SU-DHL-6 (cell line): ENCODE results near the gene C1QTNF1.

Source experiments
- CTCF ChIP-seq: fragments of 200-600 bp; sonication (generic); IDR thresholded peaks from one replicate; pipeline ENCODE4 v1.5.1; 2017; ENCODE audit warnings: antibody characterized with exemption, mild to moderate bottlenecking, low read length, moderate library complexity; ENCODE audit not compliant: insufficient read depth, poor library complexity, severe bottlenecking
- EZH2phosphoT487 ChIP-seq: fragments of 200-600 bp; sonication (generic), shearing (Covaris generic); conservative IDR thresholded peaks from 2 replicates; pipeline ENCODE4 v1.6.1; 2018; ENCODE audit warnings: mild to moderate bottlenecking, antibody characterized with exemption, low read length, moderate library complexity, mixed read lengths

DNA sequence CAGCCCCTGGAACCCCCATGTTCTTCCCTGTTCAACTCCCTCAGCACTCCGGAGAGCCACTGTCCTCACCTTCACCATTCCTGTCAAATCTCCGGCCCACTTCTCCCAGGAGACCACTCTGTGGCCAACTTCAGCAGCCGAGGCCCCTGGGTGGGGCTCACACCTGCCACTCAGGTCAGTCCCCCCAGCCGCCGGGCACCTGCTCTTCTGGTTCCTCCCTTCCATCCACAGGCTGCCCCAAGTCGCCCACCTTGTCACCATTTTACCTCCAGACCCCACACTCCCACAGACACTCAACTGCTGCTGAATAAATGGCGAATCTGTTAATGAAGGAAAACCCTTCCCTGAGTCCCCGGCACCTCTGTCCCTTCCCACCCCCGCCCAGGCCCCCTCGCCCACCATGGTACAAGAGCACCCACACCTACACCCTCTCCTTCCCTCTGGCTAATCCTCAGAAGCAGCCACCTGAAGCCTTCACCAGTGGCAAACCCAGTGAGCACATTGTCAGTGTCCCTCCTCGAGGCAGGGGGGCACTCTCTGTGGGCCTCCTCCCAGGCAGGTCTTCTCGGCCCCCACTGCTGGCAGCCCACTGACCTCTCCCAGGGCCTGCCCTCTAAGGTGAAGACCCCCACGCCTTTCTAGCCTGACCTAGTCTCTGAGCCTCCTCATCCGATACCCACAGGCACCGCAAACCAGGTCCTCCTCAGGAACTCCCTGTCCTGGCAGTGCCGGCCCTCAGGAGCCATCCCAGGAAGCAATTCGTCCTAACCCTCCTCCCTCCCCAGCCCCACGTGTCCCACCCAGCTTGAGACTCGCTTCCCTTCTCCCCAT is 22.6 kb upstream of the C1QTNF1 start:
- no peak for TF ChIP-seq CTCF
- no peak for TF ChIP-seq EZH2phosphoT487
